Loucy (cell line): ENCODE results near the gene APC.
"Not testable (repeated sequence)": the region's sequence is repeated elsewhere in the genome, so short reads cannot be mapped to it uniquely, and the experiment has no call there.

Experiments
- H2AFZ ChIP-seq: fragments of 200-600 bp; sonication (generic); 2 replicates; pipeline ENCODE4 v1.6.0; 2016; ENCODE audit warnings: antibody characterized with exemption, mild to moderate bottlenecking, low read length, moderate library complexity
- H3F3A ChIP-seq: fragments of 200-600 bp; 2 replicates; pipeline ENCODE4 v1.6.0; 2016; ENCODE audit warnings: antibody characterized with exemption, low read depth, mild to moderate bottlenecking
- H3K27me3 ChIP-seq: fragments of 200-600 bp; sonication (generic); 2 replicates; pipeline ENCODE4 v1.6.1; 2014; ENCODE audit warnings: low read length, mild to moderate bottlenecking; ENCODE audit not compliant: insufficient read depth, poor library complexity, severe bottlenecking
- H3K36me3 ChIP-seq: fragments of 200-600 bp; sonication (generic); 2 replicates; pipeline ENCODE4 v1.6.1; 2016; ENCODE audit warnings: low read length; ENCODE audit not compliant: insufficient read depth
- H3K4me1 ChIP-seq: fragments of 200-600 bp; sonication (generic); 2 replicates; pipeline ENCODE4 v1.5.1; 2014; ENCODE audit warnings: low read length, mild to moderate bottlenecking; ENCODE audit not compliant: insufficient read depth, poor library complexity, severe bottlenecking
- H3K4me2 ChIP-seq: fragments of 200-600 bp; sonication (generic); 2 replicates; pipeline ENCODE4 v1.6.0; 2014; ENCODE audit warnings: antibody characterized with exemption, low read length, low read depth, mild to moderate bottlenecking; ENCODE audit not compliant: poor library complexity, severe bottlenecking
- H3K4me3 ChIP-seq: fragments of 200-600 bp; sonication (generic); 2 replicates; pipeline ENCODE4 v1.5.1; 2014; ENCODE audit warnings: low read length, mild to moderate bottlenecking, mixed read lengths; ENCODE audit not compliant: poor library complexity, severe bottlenecking
- H3K79me2 ChIP-seq: fragments of 200-600 bp; sonication (generic); 2 replicates; pipeline ENCODE4 v1.6.1; 2014; ENCODE audit warnings: low read length; ENCODE audit not compliant: insufficient read depth
- H3K9ac ChIP-seq: fragments of 200-600 bp; sonication (generic); 2 replicates; pipeline ENCODE4 v1.6.0; 2014; ENCODE audit warnings: mild to moderate bottlenecking, low read depth, low read length, moderate library complexity; ENCODE audit not compliant: poor library complexity, severe bottlenecking
- H3K9me2 ChIP-seq: fragments of 200-600 bp; sonication (generic); replicated peaks from 2 replicates; pipeline ENCODE4 v1.6.1; 2016; ENCODE audit warnings: low read depth, low read length, mixed read lengths
- H3K9me3 ChIP-seq: fragments of 200-600 bp; sonication (generic); 2 replicates; pipeline ENCODE4 v1.6.1; 2014; ENCODE audit warnings: mild to moderate bottlenecking, antibody characterized with exemption, low read length, low read depth; ENCODE audit not compliant: insufficient read depth
- H4K20me1 ChIP-seq: fragments of 200-600 bp; sonication (generic); 2 replicates; pipeline ENCODE4 v1.6.0; 2014; ENCODE audit warnings: antibody characterized with exemption, low read length, mild to moderate bottlenecking; ENCODE audit not compliant: insufficient read depth, poor library complexity, severe bottlenecking
- EZH2phosphoT487 ChIP-seq: fragments of 200-600 bp; IDR thresholded peaks from 2 replicates; pipeline ENCODE4 v1.6.1; 2018; ENCODE audit warnings: antibody characterized with exemption, mild to moderate bottlenecking, moderate library complexity, borderline replicate concordance
- TF ChIP-seq, protein P1 (sequence below): fragments of 200-600 bp; sonication (generic); conservative IDR thresholded peaks from 2 replicates; pipeline ENCODE4 v1.5.1; 2014; ENCODE audit warnings: mild to moderate bottlenecking, antibody characterized with exemption, low read length

The APC gene

DNA sequence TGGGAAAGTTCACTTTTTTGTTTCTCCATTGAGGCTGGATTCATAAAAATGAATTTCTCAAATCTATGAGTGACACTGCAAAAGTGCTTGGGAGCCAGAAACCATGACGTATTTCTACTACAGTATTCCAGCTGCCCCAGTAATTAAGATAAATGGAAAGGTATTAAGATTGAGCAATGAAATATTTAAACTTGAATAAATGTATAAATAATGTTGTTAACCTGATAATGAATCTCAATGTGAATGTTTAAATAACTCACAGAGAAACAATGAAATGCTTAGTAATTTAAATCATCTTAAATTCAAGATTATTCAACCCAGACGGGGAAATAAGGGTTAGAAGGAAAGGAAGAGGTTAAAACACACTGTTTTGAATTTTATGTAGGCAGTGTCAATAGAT is 112.2 kb downstream of the APC start:
- H3K4me1 ChIP-seq: peaks cover 4% of the 10 kb centered on the region
- H3K79me2 ChIP-seq: no peaks in the 10 kb centered on the region
- no peaks in the 10 kb centered on the region for H3K36me3 ChIP-seq
- H3K9me3 ChIP-seq: no peaks in the 10 kb centered on the region
- no peak overlapping the region for H3K4me3 ChIP-seq
- no peaks in the 10 kb centered on the region for H3F3A ChIP-seq
- H3K27me3 ChIP-seq: no peaks in the 10 kb centered on the region
- no peaks in the 10 kb centered on the region for H4K20me1 ChIP-seq
- no peaks in the 10 kb centered on the region for H3K9me2 ChIP-seq
- no peak overlapping the region for H3K4me2 ChIP-seq
- no peak overlapping the region for H2AFZ ChIP-seq
- TF ChIP-seq, protein P1, sequence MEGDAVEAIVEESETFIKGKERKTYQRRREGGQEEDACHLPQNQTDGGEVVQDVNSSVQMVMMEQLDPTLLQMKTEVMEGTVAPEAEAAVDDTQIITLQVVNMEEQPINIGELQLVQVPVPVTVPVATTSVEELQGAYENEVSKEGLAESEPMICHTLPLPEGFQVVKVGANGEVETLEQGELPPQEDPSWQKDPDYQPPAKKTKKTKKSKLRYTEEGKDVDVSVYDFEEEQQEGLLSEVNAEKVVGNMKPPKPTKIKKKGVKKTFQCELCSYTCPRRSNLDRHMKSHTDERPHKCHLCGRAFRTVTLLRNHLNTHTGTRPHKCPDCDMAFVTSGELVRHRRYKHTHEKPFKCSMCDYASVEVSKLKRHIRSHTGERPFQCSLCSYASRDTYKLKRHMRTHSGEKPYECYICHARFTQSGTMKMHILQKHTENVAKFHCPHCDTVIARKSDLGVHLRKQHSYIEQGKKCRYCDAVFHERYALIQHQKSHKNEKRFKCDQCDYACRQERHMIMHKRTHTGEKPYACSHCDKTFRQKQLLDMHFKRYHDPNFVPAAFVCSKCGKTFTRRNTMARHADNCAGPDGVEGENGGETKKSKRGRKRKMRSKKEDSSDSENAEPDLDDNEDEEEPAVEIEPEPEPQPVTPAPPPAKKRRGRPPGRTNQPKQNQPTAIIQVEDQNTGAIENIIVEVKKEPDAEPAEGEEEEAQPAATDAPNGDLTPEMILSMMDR: no peak
- no peak for TF ChIP-seq EZH2phosphoT487
- no peak overlapping the region for H3K9ac ChIP-seq

DNA sequence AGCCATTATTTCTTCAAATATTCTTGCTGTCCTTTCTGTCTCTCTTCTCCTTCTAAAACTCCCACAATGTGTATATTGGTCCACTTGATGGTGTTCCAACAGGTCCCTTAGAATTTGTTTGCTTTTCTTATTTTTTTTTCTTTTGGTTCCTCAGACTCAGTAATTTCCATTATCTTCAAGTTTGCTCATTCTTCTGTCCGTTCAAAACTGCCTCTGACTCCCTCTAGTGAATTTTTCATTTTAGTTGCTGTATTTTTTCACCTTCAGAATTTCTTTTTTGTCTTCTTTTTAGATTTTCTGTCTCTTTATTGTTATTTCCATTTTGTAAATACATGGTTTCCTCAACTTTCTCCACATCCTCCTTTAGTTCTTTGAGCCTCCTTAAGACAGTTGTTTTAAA is 117.0 kb downstream of the APC start:
- no peaks in the 10 kb centered on the region for H3K36me3 ChIP-seq

DNA sequence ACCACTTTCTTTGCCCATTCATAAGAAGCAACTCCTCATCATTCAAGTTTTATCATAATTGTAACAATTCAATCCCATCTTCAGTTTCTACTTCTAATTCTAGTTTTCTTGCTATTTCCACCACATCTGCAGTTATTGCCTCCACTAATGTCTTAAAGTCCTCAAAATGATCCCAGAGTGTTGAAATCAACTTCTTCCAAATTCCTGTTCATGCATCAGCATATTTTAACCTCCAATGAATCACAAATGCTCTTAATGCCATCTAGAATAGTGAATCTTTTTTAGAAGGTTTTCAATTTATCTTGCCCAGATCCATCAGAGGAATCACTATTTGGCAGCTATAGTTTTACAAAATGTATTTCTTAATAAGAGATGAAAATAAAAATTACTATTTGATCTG is 120.2 kb downstream of the APC start:
- Histone ChIP-seq H3K4me2 (no peak overlapping the region), H3K9me2 (no peaks in the 10 kb centered on the region), H3K27me3 (no peaks in the 10 kb centered on the region), H3F3A (no peaks in the 10 kb centered on the region), H2AFZ (no peak overlapping the region), H4K20me1 (peaks cover 17% of the 10 kb centered on the region), H3K4me3 (no peak overlapping the region), H3K79me2 (peaks cover 18% of the 10 kb centered on the region), H3K9ac (no peak overlapping the region), H3K4me1 (peaks cover 9% of the 10 kb centered on the region), H3K9me3 (no peaks in the 10 kb centered on the region), H3K36me3 (no peaks in the 10 kb centered on the region)
- TF ChIP-seq, protein P1: no peak
- no peak for TF ChIP-seq EZH2phosphoT487

More for the DNA sequence above, 117.0 kb downstream of the APC start:
- H3K9me2 ChIP-seq: no peaks in the 10 kb centered on the region
- H3K9me3 ChIP-seq: no peaks in the 10 kb centered on the region
- H3K9ac ChIP-seq: no peak overlapping the region
- no peaks in the 10 kb centered on the region for H4K20me1 ChIP-seq
- H3K79me2 ChIP-seq: no peaks in the 10 kb centered on the region
- H2AFZ ChIP-seq: no peak overlapping the region
- no peaks in the 10 kb centered on the region for H3K27me3 ChIP-seq
- H3K4me1 ChIP-seq: no peaks in the 10 kb centered on the region
- TF ChIP-seq EZH2phosphoT487: no peak
- TF ChIP-seq, protein P1: no peak
- no peak overlapping the region for H3K4me3 ChIP-seq
- no peak overlapping the region for H3K4me2 ChIP-seq
- H3F3A ChIP-seq: no peaks in the 10 kb centered on the region

DNA sequence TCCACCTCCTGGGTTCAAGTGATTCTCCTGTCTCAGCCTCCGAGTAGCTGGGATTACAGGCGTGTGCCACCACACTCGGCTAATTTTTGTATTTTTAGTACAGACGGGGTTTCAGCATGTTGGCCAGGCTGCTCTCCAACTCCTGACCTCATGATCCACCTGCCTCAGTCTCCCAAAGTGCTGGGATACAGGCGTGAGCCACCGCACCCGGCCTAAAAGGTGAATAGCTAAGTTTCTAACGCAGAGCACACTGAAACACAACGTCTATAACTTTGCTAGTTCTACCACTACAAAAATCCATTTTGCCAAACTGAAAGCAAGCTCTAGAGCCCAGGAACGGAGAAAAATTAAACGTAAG is 122.9 kb downstream of the APC start:
- H3K36me3 ChIP-seq, H3K9me3 ChIP-seq, H3K27me3 ChIP-seq, H3F3A ChIP-seq, H3K9me2 ChIP-seq: not testable (repeated sequence)
- peaks cover 13% of the 10 kb centered on the region for H3K4me1 ChIP-seq
- peak overlapping the region; percentile 99 for H3K4me3 ChIP-seq
- peaks cover 17% of the 10 kb centered on the region for H4K20me1 ChIP-seq
- peaks cover 36% of the 10 kb centered on the region for H3K79me2 ChIP-seq
- H2AFZ ChIP-seq: peak overlapping the region; percentile 68
- peak overlapping the region; percentile 74 for H3K4me2 ChIP-seq
- H3K9ac ChIP-seq: peak overlapping the region; percentile 97
